Progenitor cell of endocrine pancreas (in vitro differentiated cells): ENCODE results near the gene PTER. TPM values are rescaled to one million over a fixed set of nuclear protein-coding genes. Genes with fewer than 3 reads are reported as not detected.

Source experiments
- DNase-seq: peaks from one replicate; pipeline ENCODE4 v3.0.0; 2021; ENCODE audit warnings: low spot score; ENCODE audit not compliant: unreplicated experiment
- H3K27ac Mint-ChIP-seq: 2 replicates; pipeline ENCODE4 v1.8.0; 2021; ENCODE audit warnings: mild to moderate bottlenecking, moderate library complexity, mixed read lengths
- H3K27me3 Mint-ChIP-seq: 2 replicates; pipeline ENCODE4 v1.8.0; 2021; ENCODE audit warnings: mixed read lengths
- H3K36me3 Mint-ChIP-seq: 2 replicates; pipeline ENCODE4 v1.8.0; 2022; ENCODE audit warnings: mixed read lengths; ENCODE audit not compliant: insufficient read depth
- H3K4me1 Mint-ChIP-seq: 2 replicates; pipeline ENCODE4 v1.8.0; 2021; ENCODE audit warnings: low read depth, mixed read lengths
- H3K4me3 Mint-ChIP-seq: 2 replicates; pipeline ENCODE4 v1.8.0; 2021; ENCODE audit warnings: low read depth, mild to moderate bottlenecking, moderate library complexity, mixed read lengths
- H3K9me3 Mint-ChIP-seq: 2 replicates; pipeline ENCODE4 v1.8.0; 2021; ENCODE audit warnings: low read depth, mixed read lengths
- total RNA-seq: library from RNA; stranded (reverse); gene quantifications from 2 replicates; pipeline ENCODE4 v1.2.1, GENCODE V29; 2021
- TF ChIP-seq, protein P1 (sequence below): fragments of 200-600 bp; sonication (generic); IDR thresholded peaks from one replicate; pipeline ENCODE4 v1.5.0; 2021; ENCODE audit warnings: antibody characterized with exemption, mild to moderate bottlenecking; ENCODE audit not compliant: unreplicated experiment

Gene PTER
- total RNA-seq, 1 donor from 2014 or later: 9.2 TPM

DNA sequence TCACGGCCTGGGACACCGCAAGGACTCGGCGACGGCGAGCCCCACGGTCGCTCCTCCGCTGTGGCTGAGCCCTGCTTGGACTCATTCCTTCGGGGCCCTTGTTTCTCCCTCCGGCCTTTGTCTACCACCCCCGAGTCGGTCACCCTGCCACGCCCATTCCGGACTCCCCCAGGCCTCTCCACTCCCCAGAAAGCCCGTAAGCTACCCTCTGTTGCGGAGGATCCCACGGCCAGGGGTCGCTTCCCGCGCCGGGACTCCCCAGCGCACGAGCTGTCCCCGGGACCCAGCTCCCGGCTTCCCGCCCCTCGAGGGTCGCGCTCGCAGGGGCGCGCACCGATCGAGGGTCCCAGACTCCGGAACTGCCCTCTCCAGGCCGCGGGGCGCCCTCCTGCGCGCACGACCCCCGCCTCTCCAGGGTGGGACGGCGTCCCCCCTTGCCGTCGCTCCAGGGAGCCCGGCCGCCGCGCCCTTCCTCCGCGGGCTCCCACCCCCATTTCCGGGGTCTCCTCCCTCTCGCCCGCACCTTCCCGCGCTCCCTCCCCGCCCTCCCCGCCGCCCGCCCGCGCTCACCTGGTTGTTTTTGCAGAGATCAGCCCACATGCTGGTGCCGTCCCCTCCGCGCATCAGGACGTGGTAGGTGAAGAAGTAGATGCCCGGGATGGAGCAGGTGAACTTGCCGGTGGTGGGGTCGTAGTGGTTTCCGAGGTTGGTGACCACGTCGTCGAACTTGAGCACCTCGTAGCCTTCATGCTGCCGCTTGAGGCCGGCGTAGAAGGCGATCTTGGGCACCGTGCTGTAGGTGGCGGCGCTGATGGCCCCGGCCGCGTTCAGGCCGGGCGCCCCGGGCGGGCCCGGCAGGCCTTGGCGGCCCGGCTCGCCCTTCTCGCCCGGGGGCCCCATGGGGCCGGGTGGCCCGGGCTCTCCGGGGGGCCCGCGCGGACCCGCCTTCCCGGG is 83.4 kb downstream of the PTER start:
- peaks cover 72% of the 10 kb centered on the region for H3K27me3 Mint-ChIP-seq
- peaks cover 2% of the 10 kb centered on the region for H3K36me3 Mint-ChIP-seq
- TF ChIP-seq, protein P1, sequence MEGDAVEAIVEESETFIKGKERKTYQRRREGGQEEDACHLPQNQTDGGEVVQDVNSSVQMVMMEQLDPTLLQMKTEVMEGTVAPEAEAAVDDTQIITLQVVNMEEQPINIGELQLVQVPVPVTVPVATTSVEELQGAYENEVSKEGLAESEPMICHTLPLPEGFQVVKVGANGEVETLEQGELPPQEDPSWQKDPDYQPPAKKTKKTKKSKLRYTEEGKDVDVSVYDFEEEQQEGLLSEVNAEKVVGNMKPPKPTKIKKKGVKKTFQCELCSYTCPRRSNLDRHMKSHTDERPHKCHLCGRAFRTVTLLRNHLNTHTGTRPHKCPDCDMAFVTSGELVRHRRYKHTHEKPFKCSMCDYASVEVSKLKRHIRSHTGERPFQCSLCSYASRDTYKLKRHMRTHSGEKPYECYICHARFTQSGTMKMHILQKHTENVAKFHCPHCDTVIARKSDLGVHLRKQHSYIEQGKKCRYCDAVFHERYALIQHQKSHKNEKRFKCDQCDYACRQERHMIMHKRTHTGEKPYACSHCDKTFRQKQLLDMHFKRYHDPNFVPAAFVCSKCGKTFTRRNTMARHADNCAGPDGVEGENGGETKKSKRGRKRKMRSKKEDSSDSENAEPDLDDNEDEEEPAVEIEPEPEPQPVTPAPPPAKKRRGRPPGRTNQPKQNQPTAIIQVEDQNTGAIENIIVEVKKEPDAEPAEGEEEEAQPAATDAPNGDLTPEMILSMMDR: no peak
- H3K9me3 Mint-ChIP-seq: no peaks in the 10 kb centered on the region
- H3K27ac Mint-ChIP-seq: peak overlapping the region; percentile 92
- peaks cover 9% of the 10 kb centered on the region for H3K4me1 Mint-ChIP-seq
- peak; percentile 14 for DNase-seq
- H3K4me3 Mint-ChIP-seq: peak overlapping the region; percentile 80

DNA sequence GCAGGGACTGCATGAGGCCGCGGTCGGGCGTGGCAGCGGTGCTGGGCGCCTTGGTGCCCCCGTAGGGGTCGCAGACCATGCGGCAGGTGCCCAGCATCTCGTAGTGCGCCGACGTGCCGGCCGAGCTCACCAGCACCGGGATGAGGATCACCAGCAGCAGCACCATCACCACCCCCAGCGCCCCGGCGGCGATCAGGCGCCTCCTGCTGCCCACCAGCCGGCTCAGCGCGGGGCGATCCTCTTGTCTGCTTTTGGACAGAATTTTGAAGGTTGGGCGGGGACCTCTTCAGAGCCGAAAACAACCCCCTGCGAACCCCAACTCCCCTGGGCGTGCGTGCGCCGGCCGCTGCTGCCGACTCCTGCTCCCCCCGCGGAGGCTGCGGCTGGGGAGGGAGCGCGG is 84.1 kb downstream of the PTER start:
- DNase-seq: peak; percentile 19
- H3K36me3 Mint-ChIP-seq: peaks cover 2% of the 10 kb centered on the region
- TF ChIP-seq, protein P1: peak; percentile 48
- peaks cover 76% of the 10 kb centered on the region for H3K27me3 Mint-ChIP-seq
- H3K27ac Mint-ChIP-seq: no peak overlapping the region
- H3K9me3 Mint-ChIP-seq: no peaks in the 10 kb centered on the region
- H3K4me3 Mint-ChIP-seq: peak overlapping the region; percentile 58
- H3K4me1 Mint-ChIP-seq: peaks cover 9% of the 10 kb centered on the region

DNA sequence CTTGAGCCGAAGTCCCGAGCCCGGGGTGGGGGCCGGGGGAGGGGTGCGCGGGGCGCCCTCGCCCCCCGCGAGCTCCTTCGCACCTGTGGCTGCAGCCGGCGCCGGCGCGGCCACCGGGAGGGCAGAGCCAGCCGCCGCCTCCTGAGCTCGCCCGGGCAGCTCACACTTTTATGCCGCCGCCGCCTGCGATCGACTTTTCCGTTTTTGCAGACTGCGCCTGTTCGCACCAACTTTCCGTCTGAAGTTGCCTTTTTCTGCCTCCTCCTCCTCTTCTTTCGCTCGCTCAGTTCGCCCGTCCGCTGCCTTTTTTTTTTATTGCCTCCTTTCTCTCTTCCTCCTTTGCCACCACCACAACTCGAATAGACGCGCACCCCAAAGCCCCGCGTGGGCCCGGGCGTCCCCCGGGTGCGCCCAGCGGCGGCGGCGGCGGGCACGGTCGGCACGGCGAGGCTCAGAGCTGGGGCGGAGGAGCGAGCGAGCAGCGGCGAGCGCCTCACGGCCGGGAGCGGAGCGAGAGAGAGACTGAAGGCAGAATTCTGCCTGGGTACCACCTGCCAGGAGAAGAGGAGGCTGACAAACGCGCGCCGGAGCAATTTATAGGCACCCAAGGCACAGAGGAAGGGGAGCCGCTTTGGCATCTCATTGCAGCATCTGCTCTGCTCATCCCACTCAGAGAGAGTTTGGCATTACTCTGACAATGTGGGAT is 84.7 kb downstream of the PTER start, which contains the start of gene C1QL3:
Gene C1QL3 (minus strand): TSS at position 569 of the 706 bp plus-strand sequence. CDS start 814 bp downstream, outside the sequence.
- peaks cover 79% of the 10 kb centered on the region for H3K27me3 Mint-ChIP-seq
- peak within 1 kb of the TSS; percentile 71 for H3K4me3 Mint-ChIP-seq
- H3K36me3 Mint-ChIP-seq: peaks cover 2% of the 10 kb centered on the region
- H3K27ac Mint-ChIP-seq: no peak within 1 kb of the TSS
- H3K9me3 Mint-ChIP-seq: no peaks in the 10 kb centered on the region
- peaks cover 9% of the 10 kb centered on the region for H3K4me1 Mint-ChIP-seq
- peak; percentile 34 for DNase-seq
- TF ChIP-seq, protein P1: no peak

DNA sequence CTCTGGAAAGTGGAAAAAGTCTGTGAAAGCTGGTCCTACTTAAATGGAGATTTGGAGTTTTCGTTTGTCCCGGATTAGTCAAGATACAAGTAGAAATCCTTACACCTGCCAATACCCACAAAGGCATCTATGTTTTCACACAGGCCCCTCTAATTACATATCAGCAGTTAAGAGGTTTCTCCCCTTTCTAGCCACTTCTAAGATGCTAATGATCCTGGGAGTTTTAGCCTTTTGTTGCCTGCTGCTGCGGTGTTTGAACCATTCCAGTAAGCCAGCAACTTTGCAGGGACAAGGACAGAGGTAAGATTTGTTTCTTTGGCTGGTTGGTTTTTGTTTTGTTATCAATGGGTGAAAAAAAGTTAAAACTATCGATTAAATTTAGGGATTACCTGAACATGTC is 90.6 kb downstream of the PTER start:
- TF ChIP-seq, protein P1: no peak
- Mint-ChIP-seq H3K4me3 (no peak overlapping the region), H3K27me3 (peaks cover 60% of the 10 kb centered on the region), H3K36me3 (peaks cover 2% of the 10 kb centered on the region), H3K9me3 (no peaks in the 10 kb centered on the region), H3K4me1 (peaks cover 9% of the 10 kb centered on the region), H3K27ac (no peak overlapping the region)
- DNase-seq: no peak

DNA sequence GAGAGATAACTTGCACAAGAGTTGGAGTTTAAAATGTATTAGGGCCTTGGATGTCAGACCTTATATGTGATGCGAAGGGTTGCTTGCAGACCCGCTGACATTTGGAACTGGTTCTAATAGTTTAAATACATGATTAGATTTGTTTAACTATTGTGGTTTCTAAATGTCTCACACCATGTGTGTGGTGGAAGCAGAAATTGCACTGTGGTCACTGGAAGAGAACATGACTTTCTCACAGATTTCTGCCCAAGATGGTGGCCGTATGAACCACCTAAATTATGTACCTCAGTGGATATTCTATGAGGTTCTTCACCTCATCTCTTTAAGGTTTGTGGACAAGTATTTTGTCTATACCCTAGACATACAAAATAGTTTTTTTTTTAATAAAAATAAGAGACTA is 93.0 kb downstream of the PTER start:
- no peak for DNase-seq
- TF ChIP-seq, protein P1: no peak
- Mint-ChIP-seq H3K9me3 (no peaks in the 10 kb centered on the region), H3K27ac (no peak overlapping the region), H3K4me3 (no peak overlapping the region), H3K36me3 (no peaks in the 10 kb centered on the region), H3K27me3 (peaks cover 36% of the 10 kb centered on the region), H3K4me1 (peaks cover 5% of the 10 kb centered on the region)
